MG63 (cell line): ENCODE results near the gene TTC9C. TPM values are rescaled to one million over a fixed set of nuclear protein-coding genes. Genes with fewer than 3 reads are reported as not detected.
A peak's percentile ranks its signal among the peaks of the same experiment; 100 is the strongest.
"Not testable (repeated sequence)": the region's sequence is repeated elsewhere in the genome, so short reads cannot be mapped to it uniquely, and the experiment has no call there.

Experiments
- DNase-seq: peaks from one replicate; pipeline ENCODE4 v3.0.0-alpha.2; 2020
- H3K27me3 ChIP-seq: fragments of 250-450 bp; sonication (Bioruptor Pico); 2 replicates; pipeline ENCODE4 v1.5.1; 2020; ENCODE audit warnings: mild to moderate bottlenecking, moderate library complexity
- H3K36me3 ChIP-seq: fragments of 250-450 bp; sonication (Bioruptor Pico); 2 replicates; pipeline ENCODE4 v1.5.1; 2020; ENCODE audit warnings: mild to moderate bottlenecking, moderate library complexity
- H3K4me3 ChIP-seq: fragments of 250-450 bp; sonication (Bioruptor Pico); 2 replicates; pipeline ENCODE4 v1.5.1; 2020; ENCODE audit warnings: mild to moderate bottlenecking, moderate library complexity
- H3K9me3 ChIP-seq: fragments of 250-450 bp; sonication (Bioruptor Pico); 2 replicates; pipeline ENCODE4 v1.5.1; 2020; ENCODE audit warnings: mild to moderate bottlenecking, moderate library complexity
- total RNA-seq: library from RNA; depleted of rRNA; stranded (reverse); fragments of >200 nt; shearing (Covaris generic); gene quantifications from 2 replicates; pipeline ENCODE4 v1.2.3, GENCODE V29; 2014; ENCODE audit warnings: low replicate concordance; rRNA removed

The TTC9C gene
- total RNA-seq, 1 experiment from 2014 or later = 31.8 TPM

GRCh38 chr11:62760867-62761227 is 32.6 kb downstream of the TTC9C start:
- peak overlapping the region; percentile 95 for H3K4me3 ChIP-seq
- not testable (repeated sequence) for DNase-seq
- H3K36me3 ChIP-seq = peaks cover 15% of the 10 kb centered on the region

GRCh38 chr11:62770778-62771143 is 42.5 kb downstream of the TTC9C start:
- peak overlapping the region; percentile 61 for H3K4me3 ChIP-seq
- no peaks in the 10 kb centered on the region for H3K9me3 ChIP-seq
- peaks cover 4% of the 10 kb centered on the region for H3K36me3 ChIP-seq
- no peaks in the 10 kb centered on the region for H3K27me3 ChIP-seq
- peak; percentile 32 for DNase-seq

More at GRCh38 chr11:62760867-62761227, 32.6 kb downstream of the TTC9C start:
- not testable (repeated sequence) for H3K27me3 ChIP-seq, H3K9me3 ChIP-seq

GRCh38 chr11:62771144-62772021 is 43.1 kb downstream of the TTC9C start, which contains the start of gene TAF6L:
Gene TAF6L (plus strand): TSS chr11:62771396. CDS start chr11:62775784, 4,388 bp downstream.
- peak within 1 kb of the TSS; percentile 61 for H3K4me3 ChIP-seq
- no peaks in the 10 kb centered on the region for H3K9me3 ChIP-seq
- H3K36me3 ChIP-seq = peaks cover 2% of the 10 kb centered on the region
- no peaks in the 10 kb centered on the region for H3K27me3 ChIP-seq
- peak; percentile 98 for DNase-seq

GRCh38 chr11:62774407-62774806 is 46.1 kb downstream of the TTC9C start:
- H3K9me3 ChIP-seq = no peaks in the 10 kb centered on the region
- DNase-seq = no peak
- no peak overlapping the region for H3K4me3 ChIP-seq
- H3K36me3 ChIP-seq = peaks cover 2% of the 10 kb centered on the region
- no peaks in the 10 kb centered on the region for H3K27me3 ChIP-seq

GRCh38 chr11:62775646-62776045 is 47.4 kb downstream of the TTC9C start:
- DNase-seq = no peak
- Histone ChIP-seq H3K27me3 (no peaks in the 10 kb centered on the region), H3K36me3 (peaks cover 9% of the 10 kb centered on the region), H3K4me3 (no peak overlapping the region), H3K9me3 (no peaks in the 10 kb centered on the region)

- H3K9me3 ChIP-seq = no peaks in the 10 kb centered on the region
- no peak for DNase-seq
- H3K36me3 ChIP-seq = peaks cover 9% of the 10 kb centered on the region
- no peak overlapping the region for H3K4me3 ChIP-seq
- no peaks in the 10 kb centered on the region for H3K27me3 ChIP-seq
These were observed 49.1 kb downstream of the TTC9C start for GRCh38 chr11:62777389-62777788.

- no peak for DNase-seq
- Histone ChIP-seq H3K9me3 (no peaks in the 10 kb centered on the region), H3K27me3 (no peaks in the 10 kb centered on the region), H3K36me3 (peaks cover 15% of the 10 kb centered on the region), H3K4me3 (no peak overlapping the region)
These were observed 50.2 kb downstream of the TTC9C start for GRCh38 chr11:62778441-62778840.

- H3K36me3 ChIP-seq = peaks cover 19% of the 10 kb centered on the region
- H3K4me3 ChIP-seq = no peak overlapping the region
- no peak for DNase-seq
- no peaks in the 10 kb centered on the region for H3K27me3 ChIP-seq
- no peaks in the 10 kb centered on the region for H3K9me3 ChIP-seq
These were observed 54.5 kb downstream of the TTC9C start for GRCh38 chr11:62782753-62783152.

GRCh38 chr11:62786318-62787004 is 58.2 kb downstream of the TTC9C start:
- peak overlapping the region; percentile 71 for H3K4me3 ChIP-seq
- no peaks in the 10 kb centered on the region for H3K9me3 ChIP-seq
- H3K27me3 ChIP-seq = no peaks in the 10 kb centered on the region
- H3K36me3 ChIP-seq = peaks cover 31% of the 10 kb centered on the region
- peak; percentile 82 for DNase-seq

- Histone ChIP-seq H3K9me3 (no peaks in the 10 kb centered on the region), H3K4me3 (peak within 1 kb of the TSS; percentile 71), H3K36me3 (peaks cover 37% of the 10 kb centered on the region), H3K27me3 (no peaks in the 10 kb centered on the region)
- DNase-seq = peak; percentile 97
These were observed 58.9 kb downstream of the TTC9C start, which contains the start of gene TMEM179B for GRCh38 chr11:62787005-62787759. Gene TMEM179B (plus strand): TSS chr11:62787402. CDS start chr11:62787432, 30 bp downstream.

Other genes starting within 250 kb of the TTC9C start
- gene AHNAK, start 181.7 kb upstream of the TTC9C start, total RNA-seq = 110 and 122 TPM in 2 replicates
- 2,571 and 3,577 TPM in 2 replicates for gene EEF1G, start 154.6 kb upstream of the TTC9C start, total RNA-seq
- 11.1 and 20.3 TPM in 2 replicates for gene TUT1, start 137.0 kb upstream of the TTC9C start, total RNA-seq
- 84.9 and 117 TPM in 2 replicates for gene MTA2, start 126.6 kb upstream of the TTC9C start, total RNA-seq
- 18.1 and 20.9 TPM in 2 replicates for gene EML3, start 115.7 kb upstream of the TTC9C start, total RNA-seq
- 2.5 and 8.5 TPM in 2 replicates for gene ROM1, start 115.2 kb upstream of the TTC9C start, total RNA-seq
- 24.6 and 32.9 TPM in 2 replicates for gene B3GAT3, start 106.5 kb upstream of the TTC9C start, total RNA-seq
- gene GANAB, start 81.9 kb upstream of the TTC9C start, total RNA-seq = 496 and 667 TPM in 2 replicates
- gene INTS5, start 75.2 kb upstream of the TTC9C start, total RNA-seq = 8.0 and 22.8 TPM in 2 replicates
- 64.8 and 73.5 TPM in 2 replicates for gene C11orf98, start 63.3 kb upstream of the TTC9C start, total RNA-seq
- gene CSKMT, start 63.2 kb upstream of the TTC9C start, total RNA-seq = 10.9 and 14.9 TPM in 2 replicates
- gene UQCC3, start 56.8 kb upstream of the TTC9C start, total RNA-seq = 16.4 and 22.2 TPM in 2 replicates
- 4.7 and 9.8 TPM in 2 replicates for gene LBHD1, start 56.2 kb upstream of the TTC9C start, total RNA-seq
- gene UBXN1, start 49.4 kb upstream of the TTC9C start, total RNA-seq = 85.5 and 147 TPM in 2 replicates
- 1.4 and 2.3 TPM in 2 replicates for gene LRRN4CL, start 39.0 kb upstream of the TTC9C start, total RNA-seq
- 57.4 and 185 TPM in 2 replicates for gene BSCL2, start 21.1 kb upstream of the TTC9C start, total RNA-seq
- not detected in 2 replicates for gene GNG3, start 20.8 kb upstream of the TTC9C start, total RNA-seq
- 2.1 and 4.5 TPM in 2 replicates for gene HNRNPUL2, start 1.0 kb upstream of the TTC9C start, total RNA-seq
- 8.5 and 19.1 TPM in 2 replicates for gene ZBTB3, start 25.7 kb downstream of the TTC9C start, total RNA-seq
- 77.9 and 85.4 TPM in 2 replicates for gene POLR2G, start 33.1 kb downstream of the TTC9C start, total RNA-seq
- 22.9 and 28.7 TPM in 2 replicates for gene TAF6L, start 42.9 kb downstream of the TTC9C start, total RNA-seq
- 27.5 and 46.6 TPM in 2 replicates for gene TMEM179B, start 58.9 kb downstream of the TTC9C start, total RNA-seq
- 13.8 and 32.0 TPM in 2 replicates for gene TMEM223, start 63.5 kb downstream of the TTC9C start, total RNA-seq
- 5.4 and 15.6 TPM in 2 replicates for gene NXF1, start 77.0 kb downstream of the TTC9C start, total RNA-seq
- 28.0 and 42.3 TPM in 2 replicates for gene STX5, start 103.6 kb downstream of the TTC9C start, total RNA-seq
- gene TEX54, start 104.4 kb downstream of the TTC9C start, total RNA-seq = not detected in 2 replicates
- gene WDR74, start 111.1 kb downstream of the TTC9C start, total RNA-seq = 135 and 139 TPM in 2 replicates
- 545 and 579 TPM in 2 replicates for gene SLC3A2, start 152.4 kb downstream of the TTC9C start, total RNA-seq
- gene CHRM1, start 192.9 kb downstream of the TTC9C start, total RNA-seq = 0.22 and 1.3 TPM in 2 replicates